NOMO-1 treated with dmso at 0.1 percent for 144 hours (cell line): ENCODE results near the gene NRK.
"Not testable (repeated sequence)": the region's sequence is repeated elsewhere in the genome, so short reads cannot be mapped to it uniquely, and the experiment has no call there.

ENCODE experiments used
- DNase-seq: peaks from one replicate; lab custom pipeline; 2025; ENCODE audit not compliant: unreplicated experiment; lab: John Stamatoyannopoulos, UW

Gene NRK, protein sequence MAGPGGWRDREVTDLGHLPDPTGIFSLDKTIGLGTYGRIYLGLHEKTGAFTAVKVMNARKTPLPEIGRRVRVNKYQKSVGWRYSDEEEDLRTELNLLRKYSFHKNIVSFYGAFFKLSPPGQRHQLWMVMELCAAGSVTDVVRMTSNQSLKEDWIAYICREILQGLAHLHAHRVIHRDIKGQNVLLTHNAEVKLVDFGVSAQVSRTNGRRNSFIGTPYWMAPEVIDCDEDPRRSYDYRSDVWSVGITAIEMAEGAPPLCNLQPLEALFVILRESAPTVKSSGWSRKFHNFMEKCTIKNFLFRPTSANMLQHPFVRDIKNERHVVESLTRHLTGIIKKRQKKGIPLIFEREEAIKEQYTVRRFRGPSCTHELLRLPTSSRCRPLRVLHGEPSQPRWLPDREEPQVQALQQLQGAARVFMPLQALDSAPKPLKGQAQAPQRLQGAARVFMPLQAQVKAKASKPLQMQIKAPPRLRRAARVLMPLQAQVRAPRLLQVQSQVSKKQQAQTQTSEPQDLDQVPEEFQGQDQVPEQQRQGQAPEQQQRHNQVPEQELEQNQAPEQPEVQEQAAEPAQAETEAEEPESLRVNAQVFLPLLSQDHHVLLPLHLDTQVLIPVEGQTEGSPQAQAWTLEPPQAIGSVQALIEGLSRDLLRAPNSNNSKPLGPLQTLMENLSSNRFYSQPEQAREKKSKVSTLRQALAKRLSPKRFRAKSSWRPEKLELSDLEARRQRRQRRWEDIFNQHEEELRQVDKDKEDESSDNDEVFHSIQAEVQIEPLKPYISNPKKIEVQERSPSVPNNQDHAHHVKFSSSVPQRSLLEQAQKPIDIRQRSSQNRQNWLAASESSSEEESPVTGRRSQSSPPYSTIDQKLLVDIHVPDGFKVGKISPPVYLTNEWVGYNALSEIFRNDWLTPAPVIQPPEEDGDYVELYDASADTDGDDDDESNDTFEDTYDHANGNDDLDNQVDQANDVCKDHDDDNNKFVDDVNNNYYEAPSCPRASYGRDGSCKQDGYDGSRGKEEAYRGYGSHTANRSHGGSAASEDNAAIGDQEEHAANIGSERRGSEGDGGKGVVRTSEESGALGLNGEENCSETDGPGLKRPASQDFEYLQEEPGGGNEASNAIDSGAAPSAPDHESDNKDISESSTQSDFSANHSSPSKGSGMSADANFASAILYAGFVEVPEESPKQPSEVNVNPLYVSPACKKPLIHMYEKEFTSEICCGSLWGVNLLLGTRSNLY (N-terminal part only)

DNA sequence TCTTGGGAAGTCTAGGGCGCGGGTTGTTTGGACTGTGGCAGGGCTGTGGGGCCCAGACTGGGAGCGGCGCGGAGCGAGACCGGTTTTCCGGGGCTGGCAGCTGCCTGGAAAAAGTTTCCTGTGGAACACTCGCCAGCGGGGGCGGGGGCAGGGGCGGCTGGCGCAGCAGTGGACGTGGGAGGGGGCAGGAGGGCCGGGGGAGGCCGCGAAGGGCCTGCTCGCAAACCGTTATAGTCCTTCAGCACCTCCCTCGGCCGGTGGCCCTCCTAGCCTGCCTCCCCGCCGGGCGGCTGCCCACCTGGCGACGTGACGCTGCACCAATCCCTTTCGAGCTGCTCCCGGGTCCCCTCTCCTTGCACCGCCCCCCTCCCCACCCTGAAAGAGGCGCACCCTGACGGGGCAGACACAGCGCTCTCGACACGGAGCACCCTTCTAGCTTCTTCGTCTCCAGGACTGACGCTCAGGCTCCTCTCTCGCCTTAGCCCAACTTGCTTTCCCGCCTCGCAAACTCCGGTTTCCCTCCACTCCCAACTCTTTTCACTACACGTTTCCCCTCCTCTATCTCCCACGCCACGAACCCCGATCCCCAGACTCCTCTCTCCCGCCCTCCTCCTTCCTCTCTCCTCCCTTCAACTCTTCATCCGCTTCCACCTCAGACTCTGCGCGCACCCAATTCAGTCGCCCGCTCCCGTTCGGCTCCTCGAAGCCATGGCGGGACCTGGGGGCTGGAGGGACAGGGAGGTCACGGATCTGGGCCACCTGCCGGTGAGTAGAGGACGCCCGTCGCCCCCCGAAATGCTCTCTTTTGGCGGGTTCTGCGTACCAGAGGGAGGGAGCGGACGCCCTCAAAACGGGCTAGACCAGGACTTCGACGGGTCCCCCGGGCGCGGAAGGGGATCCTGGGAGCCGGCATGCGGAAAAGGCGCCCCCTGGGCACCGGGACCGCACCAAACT is at the start of gene NRK:
Gene NRK (plus strand): TSS at position 402 of the 954 bp plus-strand sequence. CDS start 307 bp downstream, at position 709.
- no peak for DNase-seq

DNA sequence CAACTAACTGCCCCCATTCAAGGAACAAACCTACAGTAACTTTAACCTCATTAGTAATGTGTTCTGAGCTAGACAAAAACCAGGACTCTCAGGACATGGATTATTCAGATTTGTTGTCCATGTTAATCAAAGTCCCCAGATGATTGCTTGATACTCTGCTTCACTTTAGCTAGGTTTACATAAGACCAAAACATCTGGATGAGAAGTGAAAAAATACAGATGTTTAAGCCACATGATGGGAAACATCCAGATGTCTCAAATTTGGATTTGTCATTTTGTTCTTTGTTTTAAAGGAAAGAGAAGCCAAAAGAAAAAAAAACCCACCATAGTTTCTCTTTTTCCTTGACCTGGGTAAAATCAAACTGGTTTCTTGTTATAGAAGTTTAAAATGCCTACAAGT is 48.5 kb upstream of the NRK start:
- no peak for DNase-seq

DNA sequence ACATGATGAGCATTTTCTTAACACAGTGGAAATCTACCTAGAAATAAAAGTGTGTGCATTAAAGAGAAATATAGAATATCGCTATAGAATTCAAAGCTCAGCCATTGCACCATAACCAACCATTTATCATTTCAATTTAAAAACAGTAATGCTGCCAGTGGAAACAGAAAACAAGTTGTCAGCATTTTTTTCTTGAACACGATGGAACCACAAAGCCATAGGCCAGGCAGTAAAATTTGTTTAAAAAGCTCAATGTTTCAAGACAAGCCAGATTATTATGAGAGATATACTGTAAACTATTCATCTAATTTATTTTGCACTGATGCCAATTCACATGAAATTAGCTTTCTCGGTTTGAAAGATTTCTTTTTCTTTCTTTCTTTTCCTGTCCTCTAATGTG is 46.7 kb upstream of the NRK start:
- no peak for DNase-seq

GRCh38 chrX:105781804-105782203 is 40.5 kb upstream of the NRK start:
- no peak for DNase-seq

GRCh38 chrX:105796877-105797276 is 25.5 kb upstream of the NRK start:
- not testable (repeated sequence) for DNase-seq

DNA sequence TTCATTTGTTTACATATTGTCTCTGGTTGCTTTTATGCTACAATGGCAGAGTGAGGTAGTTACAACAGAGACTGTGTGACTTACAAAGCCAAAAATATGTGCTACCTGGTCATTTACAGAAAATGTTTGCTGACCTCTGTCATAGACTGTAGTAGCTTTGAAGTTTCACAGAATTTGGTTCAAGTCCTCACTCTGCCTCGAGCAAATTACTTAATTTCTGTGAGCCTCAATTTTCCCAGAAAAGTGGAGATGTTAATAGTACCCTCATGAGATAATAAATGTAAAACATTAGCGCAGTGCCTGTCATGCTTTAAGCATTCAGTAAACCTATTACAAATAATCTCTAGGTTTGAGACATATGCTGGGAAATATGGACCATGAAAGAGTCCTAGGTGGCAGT is 18.4 kb upstream of the NRK start:
- no peak for DNase-seq

DNA sequence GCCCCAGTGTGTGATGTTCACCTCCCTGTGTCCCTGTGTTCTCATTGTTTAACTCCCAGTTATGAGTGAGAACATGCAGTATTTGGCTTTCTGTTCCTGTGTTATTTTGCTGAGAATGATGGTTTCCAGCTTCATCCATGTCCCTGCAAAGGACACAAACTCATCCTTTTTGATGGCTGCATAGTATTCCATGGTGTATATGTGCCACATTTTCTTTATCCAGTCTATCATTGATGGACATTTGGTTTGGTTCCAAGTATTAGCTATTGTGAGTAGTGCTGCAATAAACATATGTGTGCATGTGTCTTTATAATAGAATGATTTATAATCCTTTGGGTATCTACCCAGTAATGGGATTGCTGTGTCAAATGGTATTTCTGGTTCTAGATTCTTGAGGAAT is 16.7 kb upstream of the NRK start:
- DNase-seq = not testable (repeated sequence)

GRCh38 chrX:105816517-105816916 is 5.8 kb upstream of the NRK start:
- no peak for DNase-seq

DNA sequence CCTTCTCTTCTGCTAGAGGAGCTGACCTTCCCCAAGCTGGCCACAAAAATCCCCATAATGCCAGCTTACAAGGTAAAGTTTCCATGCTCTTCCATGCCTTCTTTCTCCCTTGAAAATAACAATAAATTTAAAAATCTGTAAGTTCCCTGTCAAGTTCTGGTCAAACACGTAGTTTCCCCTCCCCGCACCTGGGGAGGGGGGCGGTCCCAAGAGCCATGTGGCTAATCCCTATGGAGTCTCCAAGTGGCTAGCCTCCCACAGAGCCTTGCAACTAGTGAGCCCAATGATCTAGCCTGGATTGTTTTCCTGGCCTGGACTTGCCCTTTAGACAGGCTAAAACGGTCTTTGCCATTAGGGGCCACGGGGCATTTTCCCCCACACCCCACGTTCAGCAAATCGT is 2.1 kb upstream of the NRK start:
- DNase-seq = no peak

GRCh38 chrX:105821471-105822121 is 743 bp upstream of the NRK start:
- no peak for DNase-seq

- DNase-seq = no peak
Observed at GRCh38 chrX:105823092-105823455, 735 bp downstream of the NRK start.

DNA sequence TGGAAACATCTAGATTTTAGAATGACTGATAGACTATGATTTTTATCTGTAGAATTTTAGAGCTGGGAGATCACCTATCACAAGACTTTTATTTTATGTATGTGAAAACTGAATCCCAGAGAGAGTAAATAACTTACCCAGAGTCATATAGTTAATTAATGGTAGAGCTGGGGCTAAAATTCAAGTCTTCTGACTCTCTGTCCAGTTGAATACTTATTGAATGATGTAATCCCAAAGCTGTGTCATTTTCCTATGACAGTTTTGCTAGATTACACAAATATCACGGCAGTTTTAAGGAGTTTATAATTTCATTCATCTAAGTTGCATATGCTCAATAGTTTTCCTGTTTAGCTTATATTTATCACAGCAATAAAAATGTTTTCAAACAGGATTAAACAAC is 6.7 kb downstream of the NRK start:
- no peak for DNase-seq

DNA sequence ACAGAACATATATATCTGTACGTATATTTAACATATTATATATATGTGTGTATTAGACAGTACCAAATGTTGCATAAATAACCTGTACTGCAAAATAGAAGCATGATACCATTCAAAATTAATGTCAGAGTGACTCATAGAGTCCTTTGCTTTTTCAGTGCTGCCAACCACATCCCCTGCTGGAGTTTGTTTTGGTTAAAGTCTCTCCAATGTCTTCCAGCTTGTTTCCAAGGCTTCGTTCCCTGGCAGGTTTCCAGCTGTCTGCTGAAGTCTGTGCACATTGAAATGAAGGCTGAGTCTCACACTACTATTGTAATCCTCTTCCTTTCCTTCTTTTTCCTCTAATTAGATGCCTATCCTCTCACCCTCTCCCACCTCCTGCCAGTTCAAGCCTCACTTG is 14.9 kb downstream of the NRK start:
- no peak for DNase-seq

DNA sequence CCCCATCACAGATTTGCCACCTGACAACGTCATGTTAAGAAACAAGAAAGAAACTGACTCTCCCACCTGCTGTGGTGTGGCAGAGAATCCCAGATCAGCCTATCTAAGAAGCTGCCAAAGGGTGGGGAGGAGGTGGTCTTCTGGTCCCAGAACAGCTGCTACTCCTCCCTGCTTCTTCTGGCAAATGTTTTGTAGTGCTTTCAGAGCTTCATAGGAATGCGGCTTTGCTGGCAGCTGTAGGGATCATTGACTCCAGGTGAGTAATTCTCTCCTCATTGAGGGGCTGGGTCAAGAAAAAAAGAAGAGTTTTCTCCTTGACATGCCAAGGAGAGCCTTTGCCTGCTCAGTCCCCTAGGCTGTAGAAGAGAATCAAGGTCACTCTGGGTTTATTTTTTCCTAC is 23.3 kb downstream of the NRK start:
- DNase-seq = no peak

GRCh38 chrX:105850100-105850499 is 27.8 kb downstream of the NRK start:
- DNase-seq = not testable (repeated sequence)

GRCh38 chrX:105865709-105866108 is 43.4 kb downstream of the NRK start:
- no peak for DNase-seq

DNA sequence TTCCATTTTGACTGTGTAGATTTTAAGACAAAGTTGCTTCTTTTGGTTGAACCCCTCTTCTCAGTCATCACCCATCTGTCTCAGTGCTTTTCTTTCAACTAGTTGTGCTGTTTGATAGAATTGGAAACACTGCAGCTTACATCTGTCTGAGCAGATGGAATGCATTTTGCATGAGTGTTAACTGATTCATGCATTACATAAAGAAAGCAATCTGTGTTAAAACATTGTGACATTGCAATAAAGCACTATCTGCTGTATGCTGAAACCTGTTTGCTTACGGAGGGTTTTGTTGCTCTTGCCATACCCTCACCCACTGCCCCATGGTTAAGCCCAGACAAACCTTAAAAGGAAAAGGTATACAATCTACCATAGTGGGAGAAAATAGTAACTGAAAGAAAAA is 47.4 kb downstream of the NRK start:
- no peak for DNase-seq

DNA sequence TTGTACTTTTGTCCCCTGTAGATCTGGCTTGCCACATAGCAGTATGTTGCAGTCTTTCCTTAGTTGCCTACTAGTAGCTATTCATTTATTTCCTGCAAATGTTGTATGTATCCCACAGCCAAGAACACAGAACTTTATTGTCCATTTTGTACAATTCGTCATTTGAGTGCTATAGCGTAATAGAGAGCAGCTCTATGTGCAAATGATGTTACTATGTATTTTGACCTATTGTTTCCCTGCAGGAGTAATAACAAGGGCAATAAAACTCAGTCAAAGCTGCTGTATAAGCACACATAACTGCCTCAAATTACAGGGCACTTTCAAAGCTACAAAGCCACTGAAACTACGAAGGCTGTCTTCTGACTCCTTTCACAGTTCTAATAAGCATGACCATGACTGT is 48.1 kb downstream of the NRK start:
- DNase-seq = no peak

DNA sequence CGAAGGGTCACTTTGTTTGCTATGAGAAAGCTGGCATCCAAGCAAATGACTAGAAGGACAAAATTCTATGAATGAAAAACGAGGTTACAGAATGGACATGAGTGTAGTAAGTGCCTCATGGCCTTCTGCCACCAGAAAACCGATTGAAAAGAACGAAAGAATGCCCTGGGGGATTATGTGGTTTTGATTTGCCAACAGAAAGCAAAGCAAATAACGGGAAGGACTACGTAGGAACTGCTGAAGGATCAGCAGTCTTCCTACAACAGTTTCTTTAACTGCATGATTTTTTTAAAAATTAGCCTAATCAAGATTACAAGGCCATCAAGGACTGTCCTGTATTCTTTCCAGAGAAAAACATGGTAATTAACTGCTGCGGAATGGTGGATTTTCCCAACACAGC is 50.6 kb downstream of the NRK start:
- DNase-seq = no peak

GRCh38 chrX:105874790-105875189 is 52.5 kb downstream of the NRK start:
- no peak for DNase-seq
